Muscle layer of duodenum (tissue), 2 donors: ENCODE results near the gene C3.

Experiments
- H3K27ac ChIP-seq: one replicate; pipeline ENCODE4 v1.7.0; 2013; ENCODE audit warnings: mild to moderate bottlenecking, low read length
- H3K27me3 ChIP-seq: one replicate; pipeline ENCODE4 v1.7.0; 2013; ENCODE audit warnings: low read depth, mild to moderate bottlenecking, control low read depth, low read length
- H3K36me3 ChIP-seq, 2 donors: one replicate each; pipeline ENCODE4 v1.7.0; 2013; ENCODE audit warnings: low read length in 2 of 2, control low read depth in 1 of 2, mild to moderate bottlenecking in 1 of 2; ENCODE audit not compliant: insufficient read depth in 2 of 2, control insufficient read depth in 1 of 2
- H3K4me1 ChIP-seq, 2 donors: one replicate each; pipeline ENCODE4 v1.7.0; 2013; ENCODE audit warnings: low read length in 2 of 2, mild to moderate bottlenecking in 2 of 2, control low read depth in 1 of 2, moderate library complexity in 1 of 2; ENCODE audit not compliant: insufficient read depth in 2 of 2, control insufficient read depth in 1 of 2
- H3K4me3 ChIP-seq, 2 donors: one replicate each; pipeline ENCODE4 v1.7.0; 2013; ENCODE audit warnings: low read length in 2 of 2, low read depth in 1 of 2, mild to moderate bottlenecking in 1 of 2
- H3K9me3 ChIP-seq, 2 donors: one replicate each; pipeline ENCODE4 v1.7.0; 2013; ENCODE audit warnings: low read length in 2 of 2, control low read depth in 1 of 2, mild to moderate bottlenecking in 1 of 2; ENCODE audit not compliant: control insufficient read depth in 1 of 2
- donor health status: healthy.

C3 gene

DNA sequence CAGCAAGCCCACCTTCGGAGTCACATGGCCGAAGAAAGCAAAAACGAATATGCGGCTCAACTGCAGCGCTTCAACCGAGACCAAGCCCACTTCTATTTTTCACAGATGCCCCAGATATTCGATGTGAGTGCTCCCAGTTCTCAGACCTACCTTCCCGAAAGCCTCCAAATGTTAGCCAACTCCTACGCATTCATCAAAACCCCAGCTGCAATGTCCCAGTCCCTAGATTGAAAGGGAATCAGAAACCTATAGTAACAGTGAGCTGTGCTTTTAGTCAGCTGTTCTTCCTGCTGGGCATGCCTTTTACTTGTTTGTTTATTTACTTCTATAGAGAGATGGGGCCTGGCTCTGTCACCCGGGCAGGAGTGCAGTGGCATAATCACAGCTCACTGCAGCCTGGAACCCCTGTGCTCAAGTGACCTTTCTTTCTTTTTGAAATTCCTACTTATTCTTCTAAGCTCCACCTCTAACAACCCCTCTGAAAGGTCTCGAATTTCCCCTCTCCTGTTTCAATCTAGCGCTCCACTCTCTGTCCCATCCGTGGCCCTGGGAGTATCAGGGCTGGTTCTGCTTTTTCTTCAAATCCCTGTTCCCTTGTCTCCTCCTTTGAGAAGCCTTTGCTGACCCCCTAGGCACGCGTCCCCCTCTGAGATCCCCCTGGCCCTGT lies 23.4 kb upstream of the C3 start:
- Histone ChIP-seq H3K9me3 (no peaks in the 10 kb centered on the region), H3K36me3 (peaks cover 31 to 37% of the 10 kb centered on the region in 2 donors), H3K4me1 (peaks cover 10 to 39% of the 10 kb centered on the region in 2 donors), H3K27me3 (no peaks in the 10 kb centered on the region), H3K4me3 (peak overlapping the region in 1 of 2 donors; percentile 40), H3K27ac (peak overlapping the region; percentile 67)

DNA sequence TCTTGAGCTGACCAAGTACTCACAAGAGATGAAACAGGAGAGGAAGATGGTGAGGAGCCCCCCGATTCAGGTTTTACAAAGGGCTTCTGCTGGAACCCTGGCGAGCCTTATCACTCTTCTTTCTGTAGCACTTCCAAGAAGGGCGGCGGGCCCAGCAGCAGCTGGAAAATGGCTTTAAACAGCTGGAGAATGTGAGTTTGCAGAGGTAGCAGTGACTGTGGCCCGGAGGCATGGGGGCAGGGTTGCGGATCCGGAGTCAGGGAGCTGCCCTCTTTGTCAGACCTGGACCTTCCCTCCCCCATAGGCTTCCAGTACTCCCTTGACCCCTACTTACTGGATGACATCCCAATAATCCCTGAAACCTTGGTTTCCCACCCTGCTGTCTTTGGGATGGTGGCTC lies 22.6 kb upstream of the C3 start:
- H3K4me1 ChIP-seq = peaks cover 18 to 47% of the 10 kb centered on the region in 2 donors
- peaks cover 29 to 31% of the 10 kb centered on the region in 2 donors for H3K36me3 ChIP-seq
- H3K4me3 ChIP-seq = peak overlapping the region in 1 of 2 donors; percentile 40
- no peaks in the 10 kb centered on the region for H3K9me3 ChIP-seq
- H3K27me3 ChIP-seq = no peaks in the 10 kb centered on the region
- H3K27ac ChIP-seq = no peak overlapping the region

DNA sequence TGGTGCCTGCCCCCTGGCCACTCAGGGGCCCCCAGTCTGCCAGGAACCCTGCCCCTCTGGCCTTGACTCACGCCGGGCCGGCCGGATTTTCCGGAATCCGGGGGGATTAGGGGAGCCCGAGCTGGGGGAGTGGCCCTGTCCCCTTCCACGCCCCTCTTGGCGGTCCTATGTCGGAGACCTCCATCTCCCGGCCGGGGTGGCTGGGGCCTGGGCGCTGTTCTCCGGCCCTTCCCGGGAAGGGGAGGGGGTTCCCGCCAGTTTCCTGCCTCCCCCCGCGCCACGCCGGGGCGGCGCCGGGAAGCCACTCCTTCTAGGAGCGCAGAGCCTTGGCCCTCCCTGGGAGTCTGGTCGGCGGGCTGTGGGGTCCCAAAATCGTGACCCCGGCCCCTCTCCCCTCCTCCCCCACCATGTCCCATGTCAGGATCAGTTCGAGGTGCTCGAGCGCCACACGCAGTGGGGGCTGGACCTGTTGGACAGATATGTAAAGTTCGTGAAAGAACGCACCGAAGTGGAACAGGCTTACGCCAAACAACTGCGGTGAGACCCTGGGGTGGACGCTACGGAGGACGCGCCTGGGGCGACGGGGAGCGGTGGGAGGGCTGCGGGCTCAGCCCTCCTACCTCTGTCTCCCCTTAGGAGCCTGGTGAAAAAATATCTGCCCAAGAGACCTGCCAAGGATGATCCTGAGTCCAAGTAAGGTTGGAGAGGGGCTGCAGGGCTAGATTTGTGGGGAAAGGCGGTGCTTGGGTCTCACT lies 20.3 kb upstream of the C3 start:
- H3K27me3 ChIP-seq = no peaks in the 10 kb centered on the region
- peaks cover 21 to 57% of the 10 kb centered on the region in 2 donors for H3K4me1 ChIP-seq
- peak overlapping the region; percentile 84 to 93 for H3K4me3 ChIP-seq
- H3K36me3 ChIP-seq = peaks cover 13 to 18% of the 10 kb centered on the region in 2 donors
- no peaks in the 10 kb centered on the region for H3K9me3 ChIP-seq
- peak overlapping the region; percentile 90 for H3K27ac ChIP-seq

DNA sequence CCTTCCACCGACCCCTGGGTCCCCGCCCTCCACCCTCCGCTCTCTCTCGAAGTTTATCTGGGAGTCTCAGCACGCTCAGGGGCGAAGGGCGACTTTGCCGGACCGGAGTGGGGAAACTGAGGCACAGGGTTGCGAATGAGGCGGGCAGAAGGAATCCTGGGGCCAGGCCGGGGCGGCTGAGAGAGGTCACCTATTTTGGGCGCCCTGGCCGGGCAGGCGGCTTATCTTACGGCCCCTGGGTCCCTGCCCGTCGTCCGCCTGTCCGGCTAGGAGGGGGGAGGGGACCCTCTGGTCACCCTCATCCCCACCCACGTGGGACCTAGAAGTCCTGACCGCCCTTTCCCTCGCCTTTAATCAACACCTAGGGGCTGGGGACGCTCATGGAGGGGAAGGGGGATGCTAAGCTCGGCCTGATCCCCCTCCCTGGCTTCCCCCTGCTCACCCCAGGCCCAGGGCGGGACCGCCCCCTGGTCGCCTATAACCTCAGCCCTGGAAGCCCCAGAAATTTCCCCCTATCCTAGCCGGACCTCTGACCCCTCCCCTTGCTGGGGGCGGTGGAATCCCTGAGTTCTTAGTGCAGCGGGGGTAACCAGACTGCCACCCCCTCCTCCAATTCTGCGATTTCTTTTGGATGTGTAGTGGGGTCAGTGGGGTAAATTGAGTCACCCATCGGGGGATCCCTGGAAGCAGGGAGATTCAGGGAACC lies 19.6 kb upstream of the C3 start:
- H3K27me3 ChIP-seq = no peaks in the 10 kb centered on the region
- H3K4me3 ChIP-seq = peak overlapping the region; percentile 84 to 93
- H3K4me1 ChIP-seq = peaks cover 15 to 58% of the 10 kb centered on the region in 2 donors
- peak overlapping the region; percentile 90 for H3K27ac ChIP-seq
- H3K9me3 ChIP-seq = no peaks in the 10 kb centered on the region
- H3K36me3 ChIP-seq = peaks cover 13% of the 10 kb centered on the region in 2 donors

DNA sequence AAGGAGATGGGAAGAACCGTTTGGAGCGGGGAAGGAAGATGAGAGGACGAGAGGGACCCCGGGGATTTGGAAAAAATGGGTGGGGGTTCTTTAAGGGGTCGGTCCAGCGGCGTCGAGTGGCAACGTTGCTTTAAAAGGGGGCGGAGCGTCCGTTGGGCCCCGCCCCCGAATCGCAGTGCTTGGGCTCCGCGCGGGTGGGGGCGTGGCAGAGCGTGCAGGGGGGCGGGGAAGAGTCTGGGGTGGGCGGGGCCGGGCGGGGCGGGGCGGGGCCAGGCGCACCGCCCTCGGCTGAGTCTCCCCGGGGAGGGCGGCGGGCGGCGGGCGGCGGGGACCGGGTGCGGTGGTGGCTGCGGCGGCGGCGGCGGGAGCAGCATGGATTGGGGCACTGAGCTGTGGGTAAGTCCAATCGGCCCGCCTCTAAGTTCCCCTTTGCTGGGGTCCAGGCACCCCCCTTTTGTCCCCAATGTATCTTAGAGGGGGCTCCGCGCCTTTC lies 19.0 kb upstream of the C3 start, which contains the start of gene TRIP10:
TSS of gene TRIP10 (plus strand) at position 291 of the 493 bp plus-strand sequence. CDS start at position 373, 82 bp downstream.
- H3K4me1 ChIP-seq = peaks cover 15 to 55% of the 10 kb centered on the region in 2 donors
- no peaks in the 10 kb centered on the region for H3K27me3 ChIP-seq
- H3K27ac ChIP-seq = peak within 1 kb of the TSS; percentile 91
- H3K9me3 ChIP-seq = no peaks in the 10 kb centered on the region
- H3K36me3 ChIP-seq = peaks cover 13% of the 10 kb centered on the region in 2 donors
- H3K4me3 ChIP-seq = peak within 1 kb of the TSS; percentile 84 to 93

DNA sequence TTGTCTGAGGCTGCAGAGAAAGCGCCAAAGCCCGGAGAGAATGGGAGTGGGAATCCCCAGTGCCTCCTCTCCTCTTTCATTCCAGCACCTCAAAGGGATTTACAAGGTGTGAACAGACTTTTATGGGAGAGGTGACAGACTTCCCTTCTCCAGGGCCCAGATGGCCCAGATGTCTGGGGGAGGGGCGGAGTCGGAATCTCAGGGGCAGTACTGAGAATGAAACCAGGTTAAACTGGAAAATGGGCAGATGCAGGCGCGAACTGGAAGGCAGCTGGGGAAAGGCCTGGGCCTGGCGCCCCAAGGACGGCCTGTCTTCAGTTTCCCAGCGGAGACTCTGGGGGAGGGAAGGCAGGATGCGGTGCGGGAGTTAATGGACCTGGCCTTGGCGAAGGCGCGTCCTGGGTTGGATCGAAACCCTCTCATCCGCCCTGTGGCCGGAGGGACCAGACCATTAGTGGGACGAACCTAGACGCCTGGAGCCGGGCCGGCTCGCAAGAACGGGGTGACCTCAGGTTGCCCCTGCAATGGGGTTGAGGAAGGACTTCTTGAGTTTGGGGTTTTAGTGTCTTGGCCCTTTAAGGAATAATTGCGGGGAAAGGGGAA lies 18.4 kb upstream of the C3 start:
- H3K36me3 ChIP-seq = peaks cover 11 to 13% of the 10 kb centered on the region in 2 donors
- H3K9me3 ChIP-seq = no peaks in the 10 kb centered on the region
- no peaks in the 10 kb centered on the region for H3K27me3 ChIP-seq
- H3K4me3 ChIP-seq = peak overlapping the region; percentile 59 to 93
- H3K4me1 ChIP-seq = peaks cover 15 to 49% of the 10 kb centered on the region in 2 donors
- peak overlapping the region; percentile 91 for H3K27ac ChIP-seq

DNA sequence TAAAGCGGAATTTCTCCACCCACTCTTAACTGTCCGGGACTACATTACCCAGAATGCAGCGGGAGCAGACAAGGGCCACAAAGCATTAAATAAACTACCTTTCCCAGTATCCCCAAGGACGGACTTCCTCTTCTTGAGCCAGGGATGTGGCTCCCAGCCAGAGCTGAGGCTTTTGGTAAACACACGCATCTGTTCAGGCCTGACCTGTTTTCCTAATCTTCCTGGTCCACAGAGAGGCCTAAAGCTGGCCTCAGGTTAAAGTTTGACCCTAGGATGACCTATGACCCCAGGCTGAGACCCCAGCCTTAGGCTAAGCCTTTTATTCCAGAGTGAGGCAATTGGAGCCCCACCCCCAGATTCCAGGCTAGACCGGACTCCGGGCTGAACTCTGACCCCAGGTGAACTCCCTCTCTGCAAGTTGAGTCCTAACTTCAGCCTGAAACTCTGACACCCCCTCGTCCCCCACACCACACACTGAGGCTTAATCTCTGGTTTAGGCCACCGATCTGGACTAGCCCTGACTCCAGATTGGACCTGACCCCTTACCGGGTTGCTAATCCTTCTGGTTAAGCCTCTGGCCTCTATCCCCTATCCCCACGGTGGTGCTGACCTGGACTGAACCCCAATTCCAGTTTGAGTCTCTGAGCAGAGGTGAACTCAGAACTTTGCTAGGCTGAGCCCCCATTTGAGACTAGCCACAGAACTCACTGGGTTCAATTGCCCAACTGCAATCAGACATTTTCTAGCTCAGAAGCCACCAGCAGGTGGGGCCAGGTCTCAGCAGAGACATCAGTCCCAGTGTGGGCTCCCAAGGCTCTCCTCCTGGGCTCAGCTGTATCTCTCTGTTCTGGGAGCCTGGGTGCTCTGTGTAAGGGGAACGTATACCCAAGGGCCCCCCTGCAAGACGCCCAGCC lies 17.7 kb upstream of the C3 start:
- peak overlapping the region; percentile 91 for H3K27ac ChIP-seq
- H3K36me3 ChIP-seq = peaks cover 5 to 13% of the 10 kb centered on the region in 2 donors
- H3K4me3 ChIP-seq = peak overlapping the region; percentile 59 to 93
- H3K9me3 ChIP-seq = no peaks in the 10 kb centered on the region
- peaks cover 15 to 42% of the 10 kb centered on the region in 2 donors for H3K4me1 ChIP-seq
- H3K27me3 ChIP-seq = no peaks in the 10 kb centered on the region

DNA sequence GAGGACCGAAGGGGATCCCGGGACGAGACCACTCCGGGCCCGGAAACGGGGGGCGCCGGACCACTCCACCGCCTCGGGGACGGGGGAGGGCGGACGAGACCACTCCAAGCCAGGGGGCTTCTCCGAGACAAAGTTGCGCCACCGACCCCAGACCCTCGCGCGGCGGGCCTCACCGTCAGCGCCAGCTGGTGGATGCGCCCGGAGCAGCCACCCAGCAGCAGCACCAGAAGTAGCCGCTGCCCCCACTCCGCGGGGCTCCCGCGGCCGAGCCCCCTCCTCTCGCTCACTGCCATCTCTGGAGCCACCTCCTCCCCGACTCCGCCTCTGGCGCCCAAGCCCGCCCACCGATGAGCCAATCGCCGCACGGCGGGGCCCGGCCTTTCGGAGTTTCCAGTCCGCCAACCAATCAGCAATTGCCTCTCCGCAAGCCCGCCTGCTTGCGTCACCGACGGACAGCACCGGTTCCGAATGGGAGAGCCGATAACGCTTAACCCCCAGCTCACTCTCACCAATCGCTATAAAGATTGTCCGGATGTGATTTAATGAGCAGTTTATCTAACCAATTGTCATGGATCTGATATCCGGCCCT lies 16.9 kb upstream of the C3 start, which contains the start of gene GPR108:
TSS of gene GPR108 (minus strand) at position 297 of the 589 bp plus-strand sequence. CDS start at position 293, 4 bp downstream.
- Histone ChIP-seq H3K4me1 (peaks cover 15 to 41% of the 10 kb centered on the region in 2 donors), H3K4me3 (peak within 1 kb of the TSS; percentile 91 to 93), H3K27ac (peak within 1 kb of the TSS; percentile 91), H3K9me3 (no peaks in the 10 kb centered on the region), H3K27me3 (no peaks in the 10 kb centered on the region), H3K36me3 (peaks cover 6 to 17% of the 10 kb centered on the region in 2 donors)

DNA sequence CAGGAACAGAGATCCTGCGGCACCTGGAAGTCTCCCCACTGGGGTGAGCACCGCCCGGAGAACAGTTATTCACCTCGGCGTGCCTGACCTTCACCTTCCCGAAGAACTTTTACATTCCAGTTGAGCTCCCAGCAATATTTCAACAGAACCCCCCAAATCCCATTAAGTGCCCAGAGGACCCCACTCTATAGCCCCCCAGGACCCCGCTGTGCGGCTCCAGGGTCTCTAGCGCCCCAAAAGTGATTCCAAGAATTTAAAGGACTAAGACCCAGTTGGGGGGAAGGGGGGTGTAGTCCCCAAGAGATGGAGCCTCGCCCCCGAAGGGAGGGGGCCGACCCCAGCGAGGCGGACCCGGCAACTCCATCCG lies 16.4 kb upstream of the C3 start:
- peak overlapping the region; percentile 89 to 91 for H3K4me3 ChIP-seq
- H3K4me1 ChIP-seq = peaks cover 15 to 41% of the 10 kb centered on the region in 2 donors
- peak overlapping the region; percentile 89 for H3K27ac ChIP-seq
- H3K36me3 ChIP-seq = peaks cover 7 to 22% of the 10 kb centered on the region in 2 donors
- no peaks in the 10 kb centered on the region for H3K27me3 ChIP-seq
- H3K9me3 ChIP-seq = no peaks in the 10 kb centered on the region
